Sigmoid colon (tissue), 7 donors: ENCODE results near the gene SSR3. TPM values are rescaled to one million over a fixed set of nuclear protein-coding genes. Genes with fewer than 3 reads are reported as not detected.

Experiments used
- DNase-seq: peaks from one replicate; pipeline ENCODE4 v3.0.0-alpha.2; 2019
- H3K27ac ChIP-seq, 4 donors: fragments of 200-600 bp; sonication (generic); one replicate each; pipeline ENCODE4 v1.5.1; 2016 to 2019; ENCODE audit warnings: mild to moderate bottlenecking in 1 of 4
- H3K27me3 ChIP-seq, 3 donors: fragments of 200-600 bp; sonication (generic); one replicate each; pipeline ENCODE4 v1.5.1; 2019; ENCODE audit warnings: mild to moderate bottlenecking in 1 of 3
- H3K36me3 ChIP-seq, 4 donors: fragments of 200-600 bp; sonication (generic); one replicate each; pipeline ENCODE4 v1.5.1; 2016 to 2019
- H3K4me1 ChIP-seq, 4 donors: fragments of 200-600 bp; sonication (generic); one replicate each; pipeline ENCODE4 v1.5.1; 2017 to 2019
- H3K4me3 ChIP-seq, 4 donors: fragments of 200-600 bp; sonication (generic); one replicate each; pipeline ENCODE4 v1.5.1; 2017 to 2019; ENCODE audit warnings: mild to moderate bottlenecking in 2 of 4, moderate library complexity in 1 of 4
- H3K9me3 ChIP-seq, 4 donors: fragments of 200-600 bp in 3 of 4; sonication (generic) in 3 of 4; one replicate each; pipeline versions ENCODE4 v1.5.1 to v1.6.1; 2013 to 2019
- EP300 ChIP-seq, 4 donors: sonication (generic); formaldehyde crosslinking; IDR thresholded peaks; one replicate each; pipeline ENCODE4 v1.6.1; 2017; ENCODE audit warnings: antibody characterized with exemption in 4 of 4
- POLR2A ChIP-seq, 2 donors: fragments of 450-650 bp; IDR thresholded peaks; one replicate each; pipeline ENCODE4 v1.6.1; 2016; ENCODE audit warnings: antibody characterized with exemption in 2 of 2, mild to moderate bottlenecking in 2 of 2, moderate library complexity in 2 of 2
- POLR2AphosphoS5 ChIP-seq, 4 donors: sonication (generic); formaldehyde crosslinking; IDR thresholded peaks; one replicate each; pipeline ENCODE4 v1.6.1; 2017; ENCODE audit warnings: antibody characterized with exemption in 4 of 4
- WGBS, 2 donors: extraction: QIAGEN DNeasy Blood & Tissue Kit; methylation state at CpG; one replicate each; pipeline ENCODE4 v1.1.7; 2013; 5-methylcytosine and 5-hydroxymethylcytosine counted together
- intact Hi-C: fragments of 100-400 bp; cut with DNase I; formaldehyde crosslinking; loops from one replicate; pipeline ENCODE4 v1.15.1; 2023
- polyA plus RNA-seq, 3 donors: library from polyadenylated mRNA; stranded (reverse); fragments of 200-250 nt; gene quantifications; one replicate each; pipeline ENCODE4 v1.2.3, GENCODE V29; 2013
- total RNA-seq, 4 donors: library from RNA; depleted of rRNA; stranded (reverse); fragments of >200 nt; gene quantifications; one replicate each; pipeline ENCODE4 v1.1.0, GENCODE V29; 2016
- TF ChIP-seq, protein P1 (sequence below), 4 experiments: fragments of 450-650 bp in 3 of 4; fragments of 200-600 bp in 1 of 4; IDR thresholded peaks; one replicate each; pipeline ENCODE4 v1.5.1; 2016 to 2019; ENCODE audit warnings: antibody characterized with exemption in 4 of 4, mild to moderate bottlenecking in 3 of 4, moderate library complexity in 2 of 4
- donor health status: healthy with polysubstance abuse.
- donor health status: Bipolar disorder and iron deficiency.
- donor health status: healthy.

Gene SSR3
- total and polyA plus RNA-seq, 7 donors: 59.2 to 113 (median 86.7) TPM

DNA sequence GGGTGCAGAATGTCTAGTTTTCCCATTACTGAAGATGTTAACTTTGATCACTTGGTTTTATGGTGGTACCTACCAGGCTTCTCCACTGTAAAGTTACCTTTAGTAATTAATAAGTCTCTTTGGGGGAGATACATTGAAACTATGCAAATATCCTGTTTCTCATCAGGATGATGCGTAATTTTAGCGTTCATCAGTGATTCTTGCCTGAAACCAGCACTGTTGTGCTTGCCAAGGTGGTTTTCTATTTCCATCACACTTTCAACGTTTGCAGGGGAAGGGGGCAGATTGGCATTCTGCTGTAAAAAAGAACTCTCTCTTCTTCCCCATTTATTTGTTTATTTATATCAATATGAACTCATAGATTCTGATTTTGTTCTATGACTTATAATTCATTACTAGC is 61.0 kb downstream of the SSR3 start:
- TF ChIP-seq, protein P1, sequence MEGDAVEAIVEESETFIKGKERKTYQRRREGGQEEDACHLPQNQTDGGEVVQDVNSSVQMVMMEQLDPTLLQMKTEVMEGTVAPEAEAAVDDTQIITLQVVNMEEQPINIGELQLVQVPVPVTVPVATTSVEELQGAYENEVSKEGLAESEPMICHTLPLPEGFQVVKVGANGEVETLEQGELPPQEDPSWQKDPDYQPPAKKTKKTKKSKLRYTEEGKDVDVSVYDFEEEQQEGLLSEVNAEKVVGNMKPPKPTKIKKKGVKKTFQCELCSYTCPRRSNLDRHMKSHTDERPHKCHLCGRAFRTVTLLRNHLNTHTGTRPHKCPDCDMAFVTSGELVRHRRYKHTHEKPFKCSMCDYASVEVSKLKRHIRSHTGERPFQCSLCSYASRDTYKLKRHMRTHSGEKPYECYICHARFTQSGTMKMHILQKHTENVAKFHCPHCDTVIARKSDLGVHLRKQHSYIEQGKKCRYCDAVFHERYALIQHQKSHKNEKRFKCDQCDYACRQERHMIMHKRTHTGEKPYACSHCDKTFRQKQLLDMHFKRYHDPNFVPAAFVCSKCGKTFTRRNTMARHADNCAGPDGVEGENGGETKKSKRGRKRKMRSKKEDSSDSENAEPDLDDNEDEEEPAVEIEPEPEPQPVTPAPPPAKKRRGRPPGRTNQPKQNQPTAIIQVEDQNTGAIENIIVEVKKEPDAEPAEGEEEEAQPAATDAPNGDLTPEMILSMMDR (IDR thresholded peaks at IDR 0.05): no peak
- TF ChIP-seq POLR2A (IDR thresholded peaks at IDR 0.05): no peak
- no peak for TF ChIP-seq POLR2AphosphoS5 (IDR thresholded peaks at IDR 0.05)
- no peak for TF ChIP-seq EP300 (IDR thresholded peaks at IDR 0.05)

DNA sequence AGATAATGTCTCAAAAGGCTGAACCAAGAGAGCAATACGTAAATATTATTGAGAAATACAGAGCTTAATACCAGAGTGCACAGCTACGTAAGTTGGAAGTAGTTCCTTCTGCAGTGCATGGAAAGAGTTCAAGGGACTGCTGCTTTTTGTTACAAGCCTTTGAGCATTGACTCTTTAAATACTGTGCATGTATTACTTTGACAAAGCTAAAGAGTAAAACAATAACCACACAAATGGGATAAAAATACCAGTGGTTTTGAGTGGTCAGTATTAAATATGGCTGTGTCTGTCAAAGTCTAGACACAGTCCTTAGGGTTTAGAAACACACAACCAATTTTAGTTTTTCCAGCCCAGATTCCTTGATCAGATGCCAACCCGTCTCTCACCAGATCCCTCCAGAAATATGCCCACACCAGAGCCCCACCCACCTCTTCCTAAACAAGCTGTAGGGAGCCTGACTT is 62.1 kb downstream of the SSR3 start:
- peak in 1 of 4 donors; percentile 39 for TF ChIP-seq EP300 (IDR thresholded peaks at IDR 0.05)
- peak; percentile 16 to 66 (median 28) for TF ChIP-seq POLR2AphosphoS5 (IDR thresholded peaks at IDR 0.05)
- TF ChIP-seq, protein P1 (IDR thresholded peaks at IDR 0.05): no peak
- TF ChIP-seq POLR2A (IDR thresholded peaks at IDR 0.05): no peak
- H3K4me1 ChIP-seq: peaks cover 0 to 30% (median 20%) of the 10 kb centered on the region in 4 donors
- 79 to 84% methylated on average over 3 of the region's 3 CpGs for WGBS, 2 donors
- no peaks in the 10 kb centered on the region for H3K9me3 ChIP-seq
- peak overlapping the region in 3 of 4 donors; percentile 60 to 80 (median 76) for H3K27ac ChIP-seq
- no peak overlapping the region for H3K4me3 ChIP-seq
- no peaks in the 10 kb centered on the region for H3K27me3 ChIP-seq
- intact Hi-C loops: no loop called here
- DNase-seq: no peak
- H3K36me3 ChIP-seq: no peaks in the 10 kb centered on the region

More for the DNA sequence above, 61.0 kb downstream of the SSR3 start:
- Histone ChIP-seq H3K36me3 (no peaks in the 10 kb centered on the region), H3K4me1 (peaks cover 0 to 28% (median 20%) of the 10 kb centered on the region in 4 donors), H3K27me3 (no peaks in the 10 kb centered on the region), H3K4me3 (no peak overlapping the region), H3K9me3 (no peaks in the 10 kb centered on the region), H3K27ac (peak overlapping the region in 2 of 4 donors; percentile 76 to 80)
- intact Hi-C loops: no loop called here
- no peak for DNase-seq
- 82 to 84% methylated on average over 3 of the region's 3 CpGs for WGBS, 2 donors

DNA sequence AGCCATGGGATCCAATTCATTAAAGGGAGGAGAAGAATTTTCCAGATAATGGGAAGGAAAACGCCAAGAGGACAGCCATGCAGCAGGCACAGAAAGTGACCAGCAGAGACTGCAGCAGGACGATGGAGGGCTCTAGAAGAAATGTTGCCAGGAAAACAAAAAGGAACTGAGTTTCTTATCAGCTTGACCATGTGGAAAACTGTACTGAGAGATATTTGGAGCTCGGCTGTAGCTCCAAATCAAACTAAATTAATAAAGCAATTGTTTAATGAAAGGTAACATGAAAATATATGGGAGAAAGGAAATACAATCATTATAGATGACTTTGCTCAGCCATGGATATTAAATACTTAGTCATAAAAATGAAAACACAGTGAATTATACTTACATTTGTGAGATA is 63.7 kb downstream of the SSR3 start:
- Histone ChIP-seq H3K4me3 (no peak overlapping the region), H3K27me3 (no peaks in the 10 kb centered on the region), H3K4me1 (peaks cover 0 to 36% (median 23%) of the 10 kb centered on the region in 4 donors), H3K36me3 (no peaks in the 10 kb centered on the region), H3K27ac (peak overlapping the region in 2 of 4 donors; percentile 76 to 80), H3K9me3 (no peaks in the 10 kb centered on the region)
- TF ChIP-seq POLR2A (IDR thresholded peaks at IDR 0.05) (no peak), POLR2AphosphoS5 (IDR thresholded peaks at IDR 0.05) (no peak), EP300 (IDR thresholded peaks at IDR 0.05) (no peak)
- TF ChIP-seq, protein P1 (IDR thresholded peaks at IDR 0.05): no peak
- intact Hi-C loops: no loop called here
- 73 to 80% methylated on average over 3 of the region's 3 CpGs for WGBS, 2 donors
- DNase-seq: no peak

Other genes starting within 250 kb of the SSR3 start
- 10 to 100 TPM; 25.3 to 42.8 (median 27.0) TPM for gene TIPARP, start 119.5 kb upstream of the SSR3 start, total RNA-seq
- gene TIPARP, start 119.5 kb upstream of the SSR3 start, polyA plus RNA-seq: 10 to 100 TPM; 12.2 to 26.6 (median 18.0) TPM